Right atrium auricular region (tissue), 2 donors: ENCODE data around the gene STK32A. TPM values are rescaled to one million over a fixed set of nuclear protein-coding genes. Genes with fewer than 3 reads are reported as not detected.
"Not testable (repeated sequence)": the region's sequence is repeated elsewhere in the genome, so short reads cannot be mapped to it uniquely, and the experiment has no call there.

Source experiments
- DNase-seq: peaks from one replicate; pipeline ENCODE4 v3.0.0-alpha.2; 2019; ENCODE audit warnings: low spot score
- H3K27ac ChIP-seq, 2 donors: fragments of 200-600 bp; sonication (generic); 1 replicate in 1 of 2; 2 replicates in 1 of 2; pipeline ENCODE4 v1.5.1; 2016 to 2019
- H3K27me3 ChIP-seq, 2 donors: fragments of 200-600 bp; sonication (generic); one replicate each; pipeline versions ENCODE4 v1.5.1 to v1.6.0; 2017 to 2019
- H3K36me3 ChIP-seq: fragments of 200-600 bp; sonication (generic); one replicate; pipeline ENCODE4 v1.5.1; 2016
- H3K4me1 ChIP-seq, 2 donors: fragments of 200-600 bp; sonication (generic); one replicate each; pipeline versions ENCODE4 v1.5.1 to v1.6.0; 2017 to 2019
- H3K4me3 ChIP-seq, 2 donors: fragments of 200-600 bp; sonication (generic); 1 replicate in 1 of 2; 2 replicates in 1 of 2; pipeline ENCODE4 v1.5.1; 2017 to 2019; ENCODE audit warnings: mild to moderate bottlenecking in 1 of 2, moderate library complexity in 1 of 2
- H3K9me3 ChIP-seq, 2 donors: fragments of 200-600 bp; sonication (generic); one replicate each; pipeline ENCODE4 v1.5.1; 2019
- total RNA-seq, 2 donors: library from RNA; depleted of rRNA; stranded (reverse); fragments of >200 nt; gene quantifications; one replicate each; pipeline ENCODE4 v1.1.0, GENCODE V29; 2016
- TF ChIP-seq, protein P1 (sequence below), 2 donors: fragments of 200-600 bp; sonication (generic); IDR thresholded peaks; one replicate each; pipeline ENCODE4 v1.5.1; 2019; ENCODE audit warnings: antibody characterized with exemption in 2 of 2

STK32A gene
- total RNA-seq, 2 donors from 2014 or later = 0.22 to 0.39 TPM

DNA sequence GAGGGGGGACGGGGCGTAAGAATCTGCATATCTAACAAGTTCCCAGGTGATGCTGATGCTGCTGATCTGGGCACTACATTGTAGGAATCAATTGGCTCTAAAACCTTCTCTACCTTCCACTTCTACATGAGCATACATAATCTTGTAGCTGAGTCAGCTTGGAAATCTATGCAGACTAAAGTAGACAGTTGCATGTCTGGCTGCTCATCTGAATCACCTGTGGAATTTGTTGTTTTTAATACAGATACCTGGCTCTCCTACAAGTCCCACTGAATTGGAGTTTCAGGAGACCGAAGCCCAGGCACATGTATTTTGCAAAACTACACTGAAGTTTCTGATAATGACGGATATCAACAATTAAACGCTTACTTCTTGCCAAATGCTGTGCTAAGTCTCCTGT is 113.6 kb downstream of the STK32A start:
- Histone ChIP-seq H3K27ac (no peak overlapping the region), H3K36me3 (no peaks in the 10 kb centered on the region), H3K4me3 (no peak overlapping the region), H3K9me3 (no peaks in the 10 kb centered on the region), H3K4me1 (no peaks in the 10 kb centered on the region), H3K27me3 (no peaks in the 10 kb centered on the region)
- TF ChIP-seq, protein P1, sequence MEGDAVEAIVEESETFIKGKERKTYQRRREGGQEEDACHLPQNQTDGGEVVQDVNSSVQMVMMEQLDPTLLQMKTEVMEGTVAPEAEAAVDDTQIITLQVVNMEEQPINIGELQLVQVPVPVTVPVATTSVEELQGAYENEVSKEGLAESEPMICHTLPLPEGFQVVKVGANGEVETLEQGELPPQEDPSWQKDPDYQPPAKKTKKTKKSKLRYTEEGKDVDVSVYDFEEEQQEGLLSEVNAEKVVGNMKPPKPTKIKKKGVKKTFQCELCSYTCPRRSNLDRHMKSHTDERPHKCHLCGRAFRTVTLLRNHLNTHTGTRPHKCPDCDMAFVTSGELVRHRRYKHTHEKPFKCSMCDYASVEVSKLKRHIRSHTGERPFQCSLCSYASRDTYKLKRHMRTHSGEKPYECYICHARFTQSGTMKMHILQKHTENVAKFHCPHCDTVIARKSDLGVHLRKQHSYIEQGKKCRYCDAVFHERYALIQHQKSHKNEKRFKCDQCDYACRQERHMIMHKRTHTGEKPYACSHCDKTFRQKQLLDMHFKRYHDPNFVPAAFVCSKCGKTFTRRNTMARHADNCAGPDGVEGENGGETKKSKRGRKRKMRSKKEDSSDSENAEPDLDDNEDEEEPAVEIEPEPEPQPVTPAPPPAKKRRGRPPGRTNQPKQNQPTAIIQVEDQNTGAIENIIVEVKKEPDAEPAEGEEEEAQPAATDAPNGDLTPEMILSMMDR (IDR thresholded peaks at IDR 0.05) = no peak
- DNase-seq = no peak

DNA sequence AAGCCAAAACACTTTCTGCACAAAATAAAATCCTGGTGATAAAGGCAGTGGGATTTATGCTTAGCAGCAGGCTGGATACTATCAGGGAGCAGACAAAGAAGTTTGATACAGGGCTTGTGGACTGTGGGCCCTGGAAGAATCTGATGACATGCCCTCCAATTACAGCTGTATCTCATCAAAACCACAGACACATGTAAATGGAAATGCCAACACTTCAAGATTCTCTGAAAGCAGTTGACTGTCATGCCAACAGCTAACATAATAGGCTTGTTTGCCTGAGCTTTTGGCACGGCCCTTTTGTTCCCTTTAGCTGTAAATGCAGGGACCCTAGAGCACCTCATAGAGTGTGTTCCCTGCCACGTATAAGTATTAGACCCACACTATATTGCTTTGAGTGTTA is 114.4 kb downstream of the STK32A start:
- H3K4me3 ChIP-seq = no peak overlapping the region

DNA sequence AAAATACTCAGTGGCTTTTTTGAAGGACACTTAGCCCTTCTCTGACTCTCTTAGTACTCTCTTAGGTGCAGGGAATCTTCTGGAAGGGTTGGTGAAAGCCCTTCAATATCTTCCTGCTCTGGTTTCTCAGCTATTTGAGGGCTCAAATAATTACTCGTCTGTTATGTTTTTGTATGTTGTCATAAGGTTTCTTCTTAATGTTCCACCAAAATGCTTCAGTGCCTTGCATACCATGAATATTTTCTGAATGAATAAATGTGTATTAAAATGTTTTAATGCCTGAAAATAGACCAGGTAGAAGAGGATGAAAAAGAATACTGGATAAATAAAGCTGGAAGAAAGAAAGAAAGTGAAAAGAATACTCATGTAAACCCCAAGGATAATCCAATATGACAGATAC is 124.3 kb downstream of the STK32A start:
- H3K4me1 ChIP-seq = no peaks in the 10 kb centered on the region
- no peak for DNase-seq
- H3K27ac ChIP-seq = no peak overlapping the region
- TF ChIP-seq, protein P1 (IDR thresholded peaks at IDR 0.05) = no peak
- no peaks in the 10 kb centered on the region for H3K27me3 ChIP-seq
- H3K36me3 ChIP-seq = no peaks in the 10 kb centered on the region
- H3K4me3 ChIP-seq = no peak overlapping the region
- H3K9me3 ChIP-seq = no peaks in the 10 kb centered on the region

More for the DNA sequence above, 114.4 kb downstream of the STK32A start:
- Histone ChIP-seq H3K4me1 (no peaks in the 10 kb centered on the region), H3K9me3 (no peaks in the 10 kb centered on the region), H3K27ac (no peak overlapping the region), H3K36me3 (no peaks in the 10 kb centered on the region), H3K27me3 (no peaks in the 10 kb centered on the region)
- no peak for DNase-seq
- TF ChIP-seq, protein P1 (IDR thresholded peaks at IDR 0.05) = no peak

DNA sequence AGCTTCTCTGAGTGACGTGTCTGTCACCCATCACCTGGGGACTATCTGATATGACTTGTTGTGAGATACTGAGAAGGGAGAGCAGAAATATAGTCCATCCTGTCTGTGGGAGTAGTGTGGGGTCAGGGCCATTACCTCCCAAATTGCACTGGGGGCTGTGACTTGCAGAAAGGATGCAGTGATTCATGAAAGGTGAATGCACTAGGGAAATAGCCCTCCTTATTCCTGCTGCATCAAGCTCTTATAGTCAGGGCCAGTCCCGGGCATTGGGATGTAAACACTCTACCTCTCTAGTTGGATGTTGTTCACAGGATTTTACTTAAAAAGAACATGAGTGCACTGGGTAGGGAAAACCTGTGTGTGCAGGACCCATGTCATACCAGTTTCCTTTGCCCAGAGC is 124.8 kb downstream of the STK32A start:
- no peak for DNase-seq
- no peak overlapping the region for H3K27ac ChIP-seq
- no peaks in the 10 kb centered on the region for H3K4me1 ChIP-seq
- TF ChIP-seq, protein P1 (IDR thresholded peaks at IDR 0.05) = no peak
- H3K36me3 ChIP-seq = no peaks in the 10 kb centered on the region
- H3K9me3 ChIP-seq = no peaks in the 10 kb centered on the region
- H3K4me3 ChIP-seq = no peak overlapping the region
- H3K27me3 ChIP-seq = no peaks in the 10 kb centered on the region

DNA sequence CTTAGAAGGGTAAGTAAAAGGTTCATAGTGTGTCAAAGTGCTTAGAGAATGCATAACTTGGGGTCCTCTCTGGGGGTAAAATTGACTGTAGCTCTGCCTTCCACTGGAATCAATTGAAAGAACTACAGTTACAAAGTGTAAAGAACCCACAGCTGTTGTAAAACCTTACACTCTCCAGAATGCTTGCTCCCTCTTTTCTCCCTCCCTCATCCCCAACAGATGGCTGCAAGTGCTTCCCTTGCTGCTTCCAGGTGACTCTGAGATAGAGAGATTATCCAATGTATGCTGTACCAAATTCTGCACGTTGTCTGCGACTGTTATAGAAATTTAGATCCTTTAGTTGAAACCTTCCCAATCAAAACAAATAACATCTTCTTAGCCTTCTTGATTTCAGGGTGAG is 126.0 kb downstream of the STK32A start:
- TF ChIP-seq, protein P1 (IDR thresholded peaks at IDR 0.05) = no peak
- H3K27ac ChIP-seq = no peak overlapping the region
- DNase-seq = no peak
- no peaks in the 10 kb centered on the region for H3K4me1 ChIP-seq
- H3K9me3 ChIP-seq = no peaks in the 10 kb centered on the region
- no peaks in the 10 kb centered on the region for H3K36me3 ChIP-seq
- H3K4me3 ChIP-seq = no peak overlapping the region
- H3K27me3 ChIP-seq = no peaks in the 10 kb centered on the region

DNA sequence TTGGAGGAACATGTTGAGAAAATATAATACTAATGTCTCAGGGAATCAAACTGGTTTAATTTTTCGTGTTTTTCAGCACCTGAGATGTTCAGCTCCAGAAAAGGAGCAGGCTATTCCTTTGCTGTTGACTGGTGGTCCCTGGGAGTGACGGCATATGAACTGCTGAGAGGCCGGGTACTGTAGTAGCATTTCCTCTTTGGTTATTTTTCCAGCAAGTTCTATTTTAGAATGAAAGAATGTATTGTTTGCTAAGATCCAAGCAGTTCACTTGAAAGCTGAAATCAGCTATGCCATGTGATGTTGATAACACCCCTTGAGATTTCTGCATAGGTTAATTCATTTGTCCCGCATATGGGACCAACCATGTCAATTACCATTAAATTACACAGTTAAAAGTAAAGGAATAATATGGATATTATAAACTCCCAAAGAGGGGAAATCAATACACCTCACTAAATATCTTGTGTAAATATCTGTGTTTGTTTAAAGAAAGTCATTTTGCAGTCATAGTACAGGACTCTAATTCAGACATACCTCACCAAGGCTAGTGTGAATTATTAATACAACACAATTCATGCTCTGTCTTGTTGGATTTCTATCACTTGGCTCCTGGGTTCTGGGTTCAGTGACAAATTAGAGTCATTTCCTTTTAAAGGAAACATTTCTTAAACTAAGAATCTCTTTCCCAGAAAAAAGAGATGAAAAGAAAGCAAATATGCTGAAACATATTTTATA is 126.8 kb downstream of the STK32A start:
- no peaks in the 10 kb centered on the region for H3K27me3 ChIP-seq
- TF ChIP-seq, protein P1 (IDR thresholded peaks at IDR 0.05) = no peak
- H3K4me1 ChIP-seq = no peaks in the 10 kb centered on the region
- H3K27ac ChIP-seq = no peak overlapping the region
- H3K9me3 ChIP-seq = no peaks in the 10 kb centered on the region
- H3K4me3 ChIP-seq = no peak overlapping the region
- no peak for DNase-seq
- H3K36me3 ChIP-seq = no peaks in the 10 kb centered on the region

DNA sequence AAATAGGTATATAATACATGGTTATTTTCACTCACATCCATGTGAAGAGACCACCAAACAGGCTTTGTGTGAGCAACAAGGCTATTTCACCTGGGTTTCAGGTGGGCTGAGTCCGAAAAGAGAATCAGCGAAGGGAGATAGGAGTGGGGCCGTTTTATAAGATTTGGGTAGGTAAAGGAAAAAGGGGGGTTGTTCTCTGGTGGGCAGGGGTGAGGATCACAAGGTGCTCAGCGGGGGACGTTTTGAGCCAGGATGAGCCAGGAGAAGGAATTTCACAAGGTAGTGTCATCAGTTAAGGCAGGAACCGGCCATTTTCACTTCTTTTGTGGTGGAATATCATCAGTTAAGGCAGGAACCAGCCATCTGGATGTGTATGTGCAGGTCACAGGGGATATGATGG is 132.6 kb downstream of the STK32A start:
- H3K4me1 ChIP-seq, DNase-seq, H3K27me3 ChIP-seq, H3K4me3 ChIP-seq, H3K9me3 ChIP-seq, H3K36me3 ChIP-seq, H3K27ac ChIP-seq: not testable (repeated sequence)
